Subcutaneous adipose tissue (tissue), 4 donors: ENCODE results near the gene ARHGAP44. TPM values are rescaled to one million over a fixed set of nuclear protein-coding genes. Genes with fewer than 3 reads are reported as not detected.

Source experiments
- total RNA-seq, 4 donors: library from RNA; depleted of rRNA; stranded (reverse); fragments of >200 nt; gene quantifications; one replicate each; pipeline ENCODE4 v1.1.0, GENCODE V29; 2016
- TF ChIP-seq, protein P1 (sequence below): fragments of 450-650 bp; IDR thresholded peaks from one replicate; pipeline ENCODE4 v1.5.1; 2016; ENCODE audit warnings: low read depth, mild to moderate bottlenecking, control low read depth, antibody characterized with exemption, moderate library complexity

The ARHGAP44 gene
- total RNA-seq, 4 donors from 2014 or later, result 1.3 to 3.4 (median 1.9) TPM

- TF ChIP-seq, protein P1, sequence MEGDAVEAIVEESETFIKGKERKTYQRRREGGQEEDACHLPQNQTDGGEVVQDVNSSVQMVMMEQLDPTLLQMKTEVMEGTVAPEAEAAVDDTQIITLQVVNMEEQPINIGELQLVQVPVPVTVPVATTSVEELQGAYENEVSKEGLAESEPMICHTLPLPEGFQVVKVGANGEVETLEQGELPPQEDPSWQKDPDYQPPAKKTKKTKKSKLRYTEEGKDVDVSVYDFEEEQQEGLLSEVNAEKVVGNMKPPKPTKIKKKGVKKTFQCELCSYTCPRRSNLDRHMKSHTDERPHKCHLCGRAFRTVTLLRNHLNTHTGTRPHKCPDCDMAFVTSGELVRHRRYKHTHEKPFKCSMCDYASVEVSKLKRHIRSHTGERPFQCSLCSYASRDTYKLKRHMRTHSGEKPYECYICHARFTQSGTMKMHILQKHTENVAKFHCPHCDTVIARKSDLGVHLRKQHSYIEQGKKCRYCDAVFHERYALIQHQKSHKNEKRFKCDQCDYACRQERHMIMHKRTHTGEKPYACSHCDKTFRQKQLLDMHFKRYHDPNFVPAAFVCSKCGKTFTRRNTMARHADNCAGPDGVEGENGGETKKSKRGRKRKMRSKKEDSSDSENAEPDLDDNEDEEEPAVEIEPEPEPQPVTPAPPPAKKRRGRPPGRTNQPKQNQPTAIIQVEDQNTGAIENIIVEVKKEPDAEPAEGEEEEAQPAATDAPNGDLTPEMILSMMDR, result no peak
These were observed 53.6 kb downstream of the ARHGAP44 start for GRCh38 chr17:12842936-12843335.

DNA sequence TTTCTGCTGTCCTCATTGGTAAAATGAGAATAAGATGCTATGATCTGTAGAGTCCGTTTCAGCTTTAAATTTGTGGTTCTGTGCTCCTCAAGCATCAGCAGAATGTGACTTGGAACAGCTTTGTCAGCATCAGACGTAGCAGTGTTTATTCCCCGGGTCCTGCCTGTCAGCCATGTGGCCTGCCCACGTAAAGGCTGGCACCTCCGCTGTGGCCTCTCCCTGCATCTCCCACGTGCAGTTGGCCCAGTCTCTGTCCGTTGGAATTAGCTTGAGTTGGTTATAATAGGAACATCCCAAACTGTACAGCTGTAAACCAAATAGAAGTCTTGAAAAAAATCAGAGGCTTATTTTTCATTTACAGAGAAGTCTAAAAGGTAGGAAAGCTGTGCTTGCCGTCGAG is 61.7 kb downstream of the ARHGAP44 start:
- TF ChIP-seq, protein P1, result no peak

GRCh38 chr17:12851901-12852435 is 62.7 kb downstream of the ARHGAP44 start:
- TF ChIP-seq, protein P1, result no peak

DNA sequence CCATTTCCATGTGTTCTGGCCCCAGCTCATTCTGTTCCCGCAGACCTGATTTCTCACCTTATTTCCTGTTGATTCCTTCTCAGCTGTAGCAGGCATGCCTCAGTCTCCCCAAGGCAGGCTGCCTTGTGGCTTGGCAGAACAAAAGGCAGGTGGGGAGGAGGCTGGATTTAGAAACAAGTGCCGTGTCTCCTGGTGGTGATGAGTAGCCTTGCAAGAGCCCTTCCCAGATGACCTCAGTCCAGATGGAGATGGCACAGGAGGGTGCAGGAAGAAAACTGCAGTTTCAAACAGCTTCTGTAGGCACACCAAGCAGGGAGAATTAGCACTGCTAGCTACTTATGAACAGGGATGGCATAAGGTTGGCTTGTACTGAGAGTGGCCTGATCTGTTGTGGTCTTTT is 64.6 kb downstream of the ARHGAP44 start:
- TF ChIP-seq, protein P1, result no peak

GRCh38 chr17:12856416-12856815 is 67.1 kb downstream of the ARHGAP44 start:
- TF ChIP-seq, protein P1, result no peak

DNA sequence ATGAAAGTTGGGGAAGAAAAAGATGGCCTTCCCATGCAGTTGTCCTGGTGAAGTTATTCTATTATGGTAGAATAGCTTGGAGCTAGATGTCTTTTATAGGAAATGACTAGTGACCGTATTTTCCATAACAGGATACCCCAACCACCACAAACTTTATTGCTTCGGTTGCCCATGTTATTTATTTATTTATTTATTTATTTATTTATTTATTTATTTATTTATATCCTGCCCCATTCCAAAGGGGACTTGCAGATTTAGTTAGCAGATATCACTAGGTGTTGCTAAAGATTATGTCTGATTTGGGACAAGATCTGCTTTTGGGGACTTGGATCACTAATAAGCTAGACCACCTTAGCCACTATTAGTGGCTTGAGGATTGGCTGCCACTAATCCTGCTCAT is 68.3 kb downstream of the ARHGAP44 start:
- TF ChIP-seq, protein P1, result no peak

DNA sequence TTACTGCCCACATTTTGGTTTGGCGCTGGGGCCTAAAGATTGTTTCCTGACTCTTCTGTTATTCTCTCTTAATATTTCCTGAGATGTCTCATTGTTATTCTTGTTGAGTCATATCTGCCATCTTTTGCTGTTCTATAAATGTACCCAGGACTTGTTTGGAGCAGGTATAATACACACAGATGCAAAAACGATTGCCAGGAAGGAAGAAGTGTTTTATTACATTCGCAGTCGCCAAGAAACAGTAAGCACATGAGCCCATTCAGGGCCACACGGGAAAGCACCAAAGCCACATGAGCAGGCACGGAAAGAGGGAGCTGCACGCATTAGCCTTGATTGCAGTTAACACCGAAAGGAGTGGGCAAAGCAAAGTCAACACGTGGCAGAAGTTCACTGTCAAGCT is 70.2 kb downstream of the ARHGAP44 start:
- TF ChIP-seq, protein P1, result no peak

- TF ChIP-seq, protein P1, result no peak
These were observed 76.5 kb downstream of the ARHGAP44 start for GRCh38 chr17:12865769-12866168.
